WTC11 (cell line): Measurements from ENCODE around the gene TSEN2. TPM values are rescaled to one million over a fixed set of nuclear protein-coding genes. Genes with fewer than 3 reads are reported as not detected.

Source experiments
- ATAC-seq: fragments of 200-7000 bp; cut with Tn5 transposase; 2 replicates; pipeline ENCODE4 v1.10.0; 2021; ENCODE audit warnings: mild to moderate bottlenecking, moderate library complexity
- CTCF ChIA-PET: fragments of 300-600 bp; sonication (Branson Sonifier 250); formaldehyde crosslinking; loops from one replicate; lab custom pipeline; 2021; ENCODE audit warnings: antibody characterized with exemption; lab: Charles Lee
- POLR2A ChIA-PET: fragments of 350-600 bp; sonication (Branson Sonifier 250); formaldehyde crosslinking; loops from one replicate; lab custom pipeline; 2021; ENCODE audit warnings: antibody characterized with exemption; lab: Charles Lee
- DNase-seq: peaks from one replicate; pipeline ENCODE4 v3.0.0; 2021; ENCODE audit warnings: low spot score
- H3K27ac Mint-ChIP-seq: 2 replicates; pipeline ENCODE4 v1.8.0; 2021; ENCODE audit warnings: mixed read lengths
- H3K27me3 Mint-ChIP-seq: 2 replicates; pipeline ENCODE4 v1.8.0; 2021; ENCODE audit warnings: low read depth, mild to moderate bottlenecking, moderate library complexity, mixed read lengths
- H3K36me3 Mint-ChIP-seq: 2 replicates; pipeline ENCODE4 v1.8.0; 2021; ENCODE audit warnings: mixed read lengths
- H3K4me1 Mint-ChIP-seq: 2 replicates; pipeline ENCODE4 v1.8.0; 2022; ENCODE audit warnings: mixed read lengths
- H3K4me3 Mint-ChIP-seq: 2 replicates; pipeline ENCODE4 v1.8.0; 2021; ENCODE audit warnings: mild to moderate bottlenecking, moderate library complexity, mixed read lengths
- H3K9me3 Mint-ChIP-seq: 2 replicates; pipeline ENCODE4 v1.8.0; 2021; ENCODE audit warnings: mixed read lengths
- ATF1 ChIP-seq: sonication (generic); formaldehyde crosslinking; IDR thresholded peaks from 2 replicates; pipeline ENCODE4 v1.8.1; 2023; ENCODE audit warnings: mild to moderate bottlenecking, moderate library complexity, missing genetic modification reagents
- CBFB ChIP-seq: sonication (generic); formaldehyde crosslinking; IDR thresholded peaks from 2 replicates; pipeline ENCODE4 v1.8.1; 2022; ENCODE audit warnings: mild to moderate bottlenecking, low read depth, missing genetic modification reagents
- E2F1 ChIP-seq: sonication (generic); formaldehyde crosslinking; IDR thresholded peaks from 2 replicates; pipeline ENCODE4 v1.8.0; 2022; ENCODE audit warnings: mild to moderate bottlenecking, missing genetic modification reagents
- EMX1 ChIP-seq: fragments of 250-450 bp; sonication (Bioruptor Pico); IDR thresholded peaks from 2 replicates; pipeline ENCODE4 v1.8.0; 2021; ENCODE audit warnings: mild to moderate bottlenecking
- ESRRA ChIP-seq: sonication (generic); formaldehyde crosslinking; IDR thresholded peaks from 2 replicates; pipeline ENCODE4 v1.8.1; 2022; ENCODE audit warnings: mild to moderate bottlenecking, missing genetic modification reagents, borderline replicate concordance
- ETV6 ChIP-seq: sonication (generic); formaldehyde crosslinking; IDR thresholded peaks from 2 replicates; pipeline ENCODE4 v1.8.1; 2022; ENCODE audit warnings: mild to moderate bottlenecking, missing genetic modification reagents
- FOXP4 ChIP-seq: sonication (generic); formaldehyde crosslinking; IDR thresholded peaks from 2 replicates; pipeline ENCODE4 v1.8.0; 2022; ENCODE audit warnings: mild to moderate bottlenecking, missing genetic modification reagents
- GTF2I ChIP-seq: fragments of 250-450 bp; sonication (Bioruptor Pico); conservative IDR thresholded peaks from 2 replicates; pipeline ENCODE4 v1.4.0; 2021; ENCODE audit warnings: mild to moderate bottlenecking
- IRF2 ChIP-seq: sonication (generic); formaldehyde crosslinking; IDR thresholded peaks from 2 replicates; pipeline ENCODE4 v1.8.0; 2022; ENCODE audit warnings: low read depth, missing genetic modification reagents, borderline replicate concordance
- JUN ChIP-seq: sonication (generic); formaldehyde crosslinking; IDR thresholded peaks from 2 replicates; pipeline ENCODE4 v1.8.0; 2023; ENCODE audit warnings: mild to moderate bottlenecking, missing genetic modification reagents
- KAT7 ChIP-seq: sonication (generic); formaldehyde crosslinking; IDR thresholded peaks from 2 replicates; pipeline ENCODE4 v1.8.1; 2023; ENCODE audit warnings: missing genetic modification reagents, mild to moderate bottlenecking, borderline replicate concordance
- MAX ChIP-seq: sonication (generic); formaldehyde crosslinking; IDR thresholded peaks from 2 replicates; pipeline ENCODE4 v1.8.0; 2022; ENCODE audit warnings: mild to moderate bottlenecking, missing genetic modification reagents
- NFE2L1 ChIP-seq: sonication (generic); formaldehyde crosslinking; IDR thresholded peaks from 2 replicates; pipeline ENCODE4 v1.8.1; 2023; ENCODE audit warnings: missing genetic modification reagents
- NFYB ChIP-seq: sonication (generic); formaldehyde crosslinking; conservative IDR thresholded peaks from 2 replicates; pipeline ENCODE4 v1.8.0; 2022; ENCODE audit warnings: low read depth, missing genetic modification reagents
- NR1H2 ChIP-seq: sonication (generic); formaldehyde crosslinking; IDR thresholded peaks from 2 replicates; pipeline ENCODE4 v1.9.0; 2021; ENCODE audit warnings: mild to moderate bottlenecking, moderate library complexity, missing genetic modification reagents
- OVOL2 ChIP-seq: fragments of 250-450 bp; sonication (Bioruptor Pico); IDR thresholded peaks from 2 replicates; pipeline ENCODE4 v1.9.0; 2021; ENCODE audit warnings: mild to moderate bottlenecking, borderline replicate concordance
- RELA ChIP-seq: sonication (generic); formaldehyde crosslinking; IDR thresholded peaks from 2 replicates; pipeline ENCODE4 v1.8.1; 2022; ENCODE audit warnings: missing genetic modification reagents, mild to moderate bottlenecking, borderline replicate concordance
- RORB ChIP-seq: fragments of 250-450 bp; sonication (Bioruptor Pico); IDR thresholded peaks from 2 replicates; pipeline ENCODE4 v1.9.0; 2021; ENCODE audit warnings: mild to moderate bottlenecking
- SMAD4 ChIP-seq: sonication (generic); formaldehyde crosslinking; IDR thresholded peaks from 2 replicates; pipeline ENCODE4 v1.8.0; 2022; ENCODE audit warnings: mild to moderate bottlenecking, missing genetic modification reagents
- TEAD1 ChIP-seq: sonication (generic); formaldehyde crosslinking; IDR thresholded peaks from 2 replicates; pipeline ENCODE4 v1.8.0; 2022; ENCODE audit warnings: mild to moderate bottlenecking, missing genetic modification reagents
- ZBTB21 ChIP-seq: sonication (generic); formaldehyde crosslinking; IDR thresholded peaks from 2 replicates; pipeline ENCODE4 v1.8.1; 2023; ENCODE audit warnings: mild to moderate bottlenecking, missing genetic modification reagents, borderline replicate concordance
- ZNF281 ChIP-seq: sonication (generic); formaldehyde crosslinking; IDR thresholded peaks from 2 replicates; pipeline ENCODE4 v1.8.0; 2023; ENCODE audit warnings: mild to moderate bottlenecking, missing genetic modification reagents
- ZNF423 ChIP-seq: fragments of 250-450 bp; sonication (Bioruptor Pico); IDR thresholded peaks from 2 replicates; pipeline ENCODE4 v2.1.2; 2022; ENCODE audit warnings: mild to moderate bottlenecking, moderate library complexity
- ZSCAN18 ChIP-seq: fragments of 250-450 bp; sonication (Bioruptor Pico); IDR thresholded peaks from 2 replicates; pipeline ENCODE4 v2.1.2; 2022; ENCODE audit warnings: mild to moderate bottlenecking, moderate library complexity
- total RNA-seq: library from RNA; stranded (reverse); gene quantifications from 3 replicates; pipeline ENCODE4 v1.2.3, GENCODE V29; 2021

Gene TSEN2
- total RNA-seq, 1 experiment from 2014 or later = 21.1 TPM

GRCh38 chr3:12472000-12472610 lies 12.2 kb upstream of the TSEN2 start:
- Mint-ChIP-seq H3K36me3 (no peaks in the 10 kb centered on the region), H3K27ac (no peak overlapping the region), H3K4me3 (no peak overlapping the region), H3K27me3 (no peaks in the 10 kb centered on the region; the same call in 1 of the 2 replicates), H3K9me3 (no peaks in the 10 kb centered on the region), H3K4me1 (peaks cover 13% of the 10 kb centered on the region; the same call in 1 of the 2 replicates)
- no peak for ATAC-seq
- ChIA-PET CTCF (interaction anchor here (2.9 kb wide), 1 partner anchor 8 kb away, joined by 23 read pairs; no protein-coding TSS in a partner anchor), POLR2A (no interaction called here)
- no peak for DNase-seq
- no peak for TF ChIP-seq FOXP4
- TF ChIP-seq CBFB (CRISPR knock-in tag) = no peak

GRCh38 chr3:12472796-12473195 lies 11.5 kb upstream of the TSEN2 start:
- Mint-ChIP-seq H3K27me3 (no peaks in the 10 kb centered on the region; the same call in 1 of the 2 replicates), H3K9me3 (no peaks in the 10 kb centered on the region), H3K36me3 (no peaks in the 10 kb centered on the region), H3K4me3 (no peak overlapping the region), H3K27ac (no peak overlapping the region), H3K4me1 (peaks cover 13% of the 10 kb centered on the region; the same call in 1 of the 2 replicates)
- CTCF ChIA-PET = no interaction called here
- no peak for DNase-seq
- no peak for ATAC-seq
- POLR2A ChIA-PET = no interaction called here
- no peak for TF ChIP-seq ZNF281
- no peak for TF ChIP-seq NFYB (CRISPR knock-in tag)
- TF ChIP-seq TEAD1 (CRISPR knock-in tag) = no peak
- no peak for TF ChIP-seq RORB (CRISPR knock-in tag)
- no peak for TF ChIP-seq MAX (CRISPR knock-in tag)
- TF ChIP-seq KAT7 (CRISPR knock-in tag) = no peak
- no peak for TF ChIP-seq GTF2I
- no peak for TF ChIP-seq IRF2 (CRISPR knock-in tag)
- no peak for TF ChIP-seq JUN (CRISPR knock-in tag)
- TF ChIP-seq ZNF423 (CRISPR knock-in tag) = no peak
- no peak for TF ChIP-seq ATF1 (CRISPR knock-in tag)
- TF ChIP-seq NFE2L1 (CRISPR knock-in tag) = no peak
- TF ChIP-seq ETV6 (CRISPR knock-in tag) = no peak

GRCh38 chr3:12473511-12473910 lies 10.8 kb upstream of the TSEN2 start:
- H3K9me3 Mint-ChIP-seq = no peaks in the 10 kb centered on the region
- DNase-seq = no peak
- H3K4me1 Mint-ChIP-seq = peaks cover 13% of the 10 kb centered on the region; the same call in 1 of the 2 replicates
- H3K4me3 Mint-ChIP-seq = no peak overlapping the region
- ChIA-PET POLR2A (no interaction called here), CTCF (interaction anchor here (0.6 to 0.7 kb wide), 2 partner anchors 10 to 23 kb away, joined by 3 read pairs; no protein-coding TSS in a partner anchor)
- H3K36me3 Mint-ChIP-seq = no peaks in the 10 kb centered on the region
- ATAC-seq = no peak
- H3K27ac Mint-ChIP-seq = no peak overlapping the region
- no peaks in the 10 kb centered on the region; the same call in 1 of the 2 replicates for H3K27me3 Mint-ChIP-seq
- TF ChIP-seq ZSCAN18 (CRISPR knock-in tag) (no peak), SMAD4 (CRISPR knock-in tag) (no peak), EMX1 (CRISPR knock-in tag) (no peak), ZBTB21 (CRISPR knock-in tag) (no peak), E2F1 (CRISPR knock-in tag) (no peak), NR1H2 (CRISPR knock-in tag) (no peak), OVOL2 (CRISPR knock-in tag) (no peak), ESRRA (no peak), RELA (CRISPR knock-in tag) (no peak)
